HFFc6 (cell line): Measurements from ENCODE around the gene ZNF827. TPM values are rescaled to one million over a fixed set of nuclear protein-coding genes. Genes with fewer than 3 reads are reported as not detected.

Experiments
- DNase-seq: peaks from one replicate; pipeline ENCODE4 v3.0.0-alpha.2; 2018
- H3K27ac Mint-ChIP-seq: 2 replicates; pipeline ENCODE4 v1.8.0; 2020; ENCODE audit warnings: mild to moderate bottlenecking, mixed read lengths
- H3K27me3 Mint-ChIP-seq: 2 replicates; pipeline ENCODE4 v1.8.0; 2021; ENCODE audit warnings: mild to moderate bottlenecking, moderate library complexity, mixed read lengths; ENCODE audit not compliant: insufficient read depth
- H3K36me3 Mint-ChIP-seq: 2 replicates; pipeline ENCODE4 v1.8.0; 2021; ENCODE audit warnings: low read depth, mixed read lengths
- H3K4me1 Mint-ChIP-seq: 2 replicates; pipeline ENCODE4 v1.8.0; 2020; ENCODE audit warnings: low read depth, mixed read lengths
- H3K4me3 Mint-ChIP-seq: 2 replicates; pipeline ENCODE4 v1.8.0; 2020; ENCODE audit warnings: mild to moderate bottlenecking, moderate library complexity, mixed read lengths
- H3K9me3 Mint-ChIP-seq: 2 replicates; pipeline ENCODE4 v1.8.0; 2020; ENCODE audit warnings: mild to moderate bottlenecking, mixed read lengths
- CTCF ChIP-seq: fragments of 200-600 bp; sonication (generic); IDR thresholded peaks from 2 replicates; pipeline ENCODE4 v1.5.0; 2021; ENCODE audit warnings: antibody characterized with exemption, mild to moderate bottlenecking
- total RNA-seq, 6 experiments: library from RNA; stranded (reverse); fragmentation: NEBNext Ultra II Directional; extraction: Animal tissue kit (Norgen Biotek cat#: 25700); gene quantifications; 2 replicates in 1 of 6; 3 replicates in 5 of 6; pipeline ENCODE4 v1.2.3, GENCODE V29; 2021

The ZNF827 gene
- total RNA-seq, 6 experiments from 2014 or later = 15.8 to 22.4 (median 17.6) TPM

DNA sequence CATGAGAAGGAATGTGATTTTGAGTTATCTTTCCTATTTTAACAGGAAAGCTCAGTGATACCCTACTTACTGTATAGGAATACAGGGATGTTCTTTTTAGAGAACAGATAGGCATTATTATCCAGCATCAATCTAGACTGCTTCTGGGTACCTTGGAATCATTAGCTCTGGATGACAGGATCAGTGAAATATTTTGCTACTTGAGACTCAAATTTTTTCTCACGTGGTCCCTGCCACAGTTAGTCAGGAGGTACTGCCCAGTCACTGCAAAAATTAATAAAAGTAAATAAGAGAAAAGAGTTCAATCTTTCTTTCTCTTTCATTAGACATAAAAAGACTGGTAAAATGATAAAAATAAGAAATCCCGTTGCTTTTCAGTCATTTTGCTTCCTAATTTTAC is 5.5 kb downstream of the ZNF827 start:
- Mint-ChIP-seq H3K9me3 (no peaks in the 10 kb centered on the region), H3K4me3 (no peak overlapping the region), H3K36me3 (peaks cover 5% of the 10 kb centered on the region), H3K4me1 (peaks cover 50% of the 10 kb centered on the region), H3K27ac (no peak overlapping the region), H3K27me3 (no peaks in the 10 kb centered on the region; the same call in 1 of the 2 replicates)
- no peak for TF ChIP-seq CTCF
- peak; percentile 34 for DNase-seq

- no peaks in the 10 kb centered on the region for H3K9me3 Mint-ChIP-seq
- peaks cover 50% of the 10 kb centered on the region for H3K4me1 Mint-ChIP-seq
These were observed 7.2 kb downstream of the ZNF827 start for GRCh38 chr4:145931403-145931802.

DNA sequence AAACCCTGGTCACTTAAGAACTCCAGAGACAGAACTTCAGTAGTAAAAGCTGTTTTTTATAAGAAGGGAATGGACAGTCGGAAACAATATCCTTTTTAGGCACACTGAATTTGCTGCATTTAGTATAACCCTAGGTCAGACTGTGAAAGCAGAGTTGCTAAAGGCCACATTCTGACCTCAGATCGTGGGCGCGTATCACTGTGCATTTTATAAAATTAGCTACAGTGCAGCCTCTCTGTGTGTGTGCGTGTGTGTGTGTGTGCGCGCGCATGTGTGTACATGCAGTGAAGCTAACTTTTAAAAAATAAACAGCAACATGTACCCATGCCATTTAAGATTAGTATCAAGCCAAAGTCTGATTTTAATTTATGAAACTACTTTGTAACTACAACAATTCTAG is 8.0 kb downstream of the ZNF827 start:
- H3K27me3 Mint-ChIP-seq = no peaks in the 10 kb centered on the region
- H3K4me1 Mint-ChIP-seq = peaks cover 43% of the 10 kb centered on the region
- no peaks in the 10 kb centered on the region for H3K9me3 Mint-ChIP-seq
- no peak overlapping the region for H3K27ac Mint-ChIP-seq
- no peak for DNase-seq
- peaks cover 13% of the 10 kb centered on the region for H3K36me3 Mint-ChIP-seq
- TF ChIP-seq CTCF = no peak
- no peak overlapping the region for H3K4me3 Mint-ChIP-seq

More at GRCh38 chr4:145931403-145931802, 7.2 kb downstream of the ZNF827 start:
- Mint-ChIP-seq H3K36me3 (peaks cover 5% of the 10 kb centered on the region), H3K27ac (no peak overlapping the region), H3K4me3 (no peak overlapping the region), H3K27me3 (no peaks in the 10 kb centered on the region; the same call in 1 of the 2 replicates)
- DNase-seq = no peak
- no peak for TF ChIP-seq CTCF

DNA sequence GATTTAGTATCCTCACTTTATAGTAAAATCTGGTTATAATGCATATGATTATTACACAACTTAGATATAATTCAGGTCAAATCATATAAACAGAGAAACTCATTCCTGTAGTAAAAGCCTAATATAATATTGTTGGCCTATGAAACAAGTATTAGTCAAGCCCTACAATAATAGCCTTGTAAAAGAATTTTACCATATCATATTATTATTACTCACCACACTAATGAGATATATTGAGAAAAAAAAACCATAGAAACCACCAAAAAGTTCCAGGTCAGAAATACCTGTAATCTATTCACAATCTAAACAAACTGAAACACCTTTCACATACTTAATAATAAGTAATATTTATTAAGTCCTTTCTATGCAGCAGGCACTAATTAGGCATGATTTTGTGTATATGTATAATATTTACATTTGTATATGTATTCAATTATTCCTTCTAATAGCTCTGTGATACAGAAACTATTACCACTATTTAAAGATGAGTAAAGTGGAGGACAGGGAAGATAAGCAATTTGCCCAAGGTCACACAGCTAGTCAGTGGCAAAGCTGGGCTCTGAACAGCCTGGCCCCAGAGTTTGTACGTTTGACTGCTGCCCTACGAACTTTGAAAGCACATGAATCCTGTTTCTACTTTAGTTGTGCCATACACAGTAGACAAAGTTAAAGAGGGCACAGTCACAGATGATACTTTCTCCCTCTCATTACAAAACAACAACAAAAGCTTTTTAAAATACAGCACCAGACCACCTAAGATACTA is 9.0 kb downstream of the ZNF827 start:
- H3K4me3 Mint-ChIP-seq = no peak overlapping the region
- peaks cover 37% of the 10 kb centered on the region for H3K4me1 Mint-ChIP-seq
- no peaks in the 10 kb centered on the region; the same call in 1 of the 2 replicates for H3K9me3 Mint-ChIP-seq
- DNase-seq = no peak
- no peak overlapping the region for H3K27ac Mint-ChIP-seq
- no peak for TF ChIP-seq CTCF
- no peaks in the 10 kb centered on the region for H3K27me3 Mint-ChIP-seq
- peaks cover 21% of the 10 kb centered on the region for H3K36me3 Mint-ChIP-seq

- no peak for TF ChIP-seq CTCF
- no peak for DNase-seq
- H3K9me3 Mint-ChIP-seq = no peaks in the 10 kb centered on the region; the same call in 1 of the 2 replicates
- H3K4me3 Mint-ChIP-seq = no peak overlapping the region
- no peak overlapping the region for H3K27ac Mint-ChIP-seq
- no peaks in the 10 kb centered on the region for H3K27me3 Mint-ChIP-seq
- H3K36me3 Mint-ChIP-seq = peaks cover 22% of the 10 kb centered on the region
- peaks cover 29% of the 10 kb centered on the region for H3K4me1 Mint-ChIP-seq
These were observed 9.9 kb downstream of the ZNF827 start for GRCh38 chr4:145928748-145929147.
